ENCODE measurements around the gene APBA1. TPM values are rescaled to one million over a fixed set of nuclear protein-coding genes. Genes with fewer than 3 reads are reported as not detected.

Gene APBA1
- polyA plus RNA-seq, 1 donor (not counting 4 experiments of a cell fraction or from before 2014, with no cell fraction given), result 0.66 TPM

- DNase-seq (ENCODE audit: low read depth, low spot score), result no peak
- no peaks in the 10 kb centered on the region for H3K79me2 ChIP-seq (ENCODE audit: control insufficient read depth, insufficient read depth, low read length)
- no peak overlapping the region for H3K27ac ChIP-seq (ENCODE audit: control insufficient read depth, insufficient read depth, low read length)
- FAIRE-seq, result no peak
- no peak overlapping the region for H2AFZ ChIP-seq (ENCODE audit: control insufficient read depth, low read length)
- no peak overlapping the region for H3K9ac ChIP-seq (ENCODE audit: control insufficient read depth, extremely low read depth, insufficient read depth, low read length)
- no peaks in the 10 kb centered on the region for H3K9me3 ChIP-seq (ENCODE audit: control insufficient read depth, low read depth, low read length)
- H3K27me3 ChIP-seq (ENCODE audit: control insufficient read depth, extremely low read depth, insufficient read depth, low read length), result no peaks in the 10 kb centered on the region
- H3K4me1 ChIP-seq (ENCODE audit: control insufficient read depth, extremely low read depth, insufficient read depth, low read length), result no peaks in the 10 kb centered on the region
- no peak overlapping the region for H3K4me3 ChIP-seq (ENCODE audit: control insufficient read depth in 2 of 3, extremely low read depth in 1 of 3, insufficient read depth in 2 of 3, low read depth in 1 of 3, low read length in 3 of 3)
- no peaks in the 10 kb centered on the region for H3K9me1 ChIP-seq (ENCODE audit: control insufficient read depth, extremely low read depth, insufficient read depth, low read length)
- TF ChIP-seq CTCF (optimal IDR thresholded peaks at IDR 0.05 in 1 of 3, IDR thresholded peaks at IDR 0.05 in 1 of 3, conservative IDR thresholded peaks at IDR 0.05 in 1 of 3; ENCODE audit: extremely low read depth in 1 of 3, insufficient read depth in 2 of 3, low read length in 3 of 3) (no peak), EZH2 (IDR thresholded peaks at IDR 0.05; ENCODE audit: low read length) (no peak)
- H4K20me1 ChIP-seq (ENCODE audit: control insufficient read depth, extremely low read depth, insufficient read depth, low read length), result no peaks in the 10 kb centered on the region
- H3K4me2 ChIP-seq (ENCODE audit: control insufficient read depth, extremely low read depth, insufficient read depth, low read depth, low read length), result no peak overlapping the region
- dilution Hi-C loops (cut with MboI; ENCODE audit: extremely low pct_ligation_motif_present, low sequenced_read_pairs), result no loop called here
- H3K36me3 ChIP-seq (ENCODE audit: control insufficient read depth in 2 of 2, extremely low read depth in 1 of 2, insufficient read depth in 2 of 2, low read length in 2 of 2), result no peaks in the 10 kb centered on the region
Measured at GRCh38 chr9:69611221-69611620, 61.0 kb downstream of the APBA1 start.

- Histone ChIP-seq H3K79me2 (ENCODE audit: control insufficient read depth, insufficient read depth, low read length) (no peaks in the 10 kb centered on the region), H3K27me3 (ENCODE audit: control insufficient read depth, extremely low read depth, insufficient read depth, low read length) (no peaks in the 10 kb centered on the region), H3K4me1 (ENCODE audit: control insufficient read depth, extremely low read depth, insufficient read depth, low read length) (no peaks in the 10 kb centered on the region), H3K4me3 (ENCODE audit: control insufficient read depth in 2 of 3, extremely low read depth in 1 of 3, insufficient read depth in 2 of 3, low read depth in 1 of 3, low read length in 3 of 3) (no peak overlapping the region), H4K20me1 (ENCODE audit: control insufficient read depth, extremely low read depth, insufficient read depth, low read length) (no peaks in the 10 kb centered on the region), H3K27ac (ENCODE audit: control insufficient read depth, insufficient read depth, low read length) (no peak overlapping the region), H3K9ac (ENCODE audit: control insufficient read depth, extremely low read depth, insufficient read depth, low read length) (no peak overlapping the region), H3K9me3 (ENCODE audit: control insufficient read depth, low read depth, low read length) (no peaks in the 10 kb centered on the region), H3K36me3 (ENCODE audit: control insufficient read depth in 2 of 2, extremely low read depth in 1 of 2, insufficient read depth in 2 of 2, low read length in 2 of 2) (no peaks in the 10 kb centered on the region), H3K4me2 (ENCODE audit: control insufficient read depth, extremely low read depth, insufficient read depth, low read depth, low read length) (no peak overlapping the region), H3K9me1 (ENCODE audit: control insufficient read depth, extremely low read depth, insufficient read depth, low read length) (no peaks in the 10 kb centered on the region), H2AFZ (ENCODE audit: control insufficient read depth, low read length) (no peak overlapping the region)
- FAIRE-seq, result no peak
- dilution Hi-C loops (cut with MboI; ENCODE audit: extremely low pct_ligation_motif_present, low sequenced_read_pairs), result no loop called here
- no peak for DNase-seq (ENCODE audit: low read depth, low spot score)
- no peak for TF ChIP-seq EZH2 (IDR thresholded peaks at IDR 0.05; ENCODE audit: low read length)
- no peak for TF ChIP-seq CTCF (optimal IDR thresholded peaks at IDR 0.05 in 1 of 3, IDR thresholded peaks at IDR 0.05 in 1 of 3, conservative IDR thresholded peaks at IDR 0.05 in 1 of 3; ENCODE audit: extremely low read depth in 1 of 3, insufficient read depth in 2 of 3, low read length in 3 of 3)
Measured at GRCh38 chr9:69609156-69609555, 63.0 kb downstream of the APBA1 start.

Measured in keratinocyte (primary cell).